Measurements from ENCODE around the gene WIPF3.

- TF ChIP-seq POLR2A (IDR thresholded peaks at IDR 0.05) (no peak), CTCF (IDR thresholded peaks at IDR 0.05) (no peak)
These were observed 3.3 kb downstream of the WIPF3 start for GRCh38 chr7:29809533-29810155.
